NCI-H2081 (cell line): ENCODE data around the gene SCG5.

Experiments used
- DNase-seq, 2 experiments: peaks; one replicate each; lab custom pipeline; 2025; lab: John Stamatoyannopoulos, UW

Gene SCG5

DNA sequence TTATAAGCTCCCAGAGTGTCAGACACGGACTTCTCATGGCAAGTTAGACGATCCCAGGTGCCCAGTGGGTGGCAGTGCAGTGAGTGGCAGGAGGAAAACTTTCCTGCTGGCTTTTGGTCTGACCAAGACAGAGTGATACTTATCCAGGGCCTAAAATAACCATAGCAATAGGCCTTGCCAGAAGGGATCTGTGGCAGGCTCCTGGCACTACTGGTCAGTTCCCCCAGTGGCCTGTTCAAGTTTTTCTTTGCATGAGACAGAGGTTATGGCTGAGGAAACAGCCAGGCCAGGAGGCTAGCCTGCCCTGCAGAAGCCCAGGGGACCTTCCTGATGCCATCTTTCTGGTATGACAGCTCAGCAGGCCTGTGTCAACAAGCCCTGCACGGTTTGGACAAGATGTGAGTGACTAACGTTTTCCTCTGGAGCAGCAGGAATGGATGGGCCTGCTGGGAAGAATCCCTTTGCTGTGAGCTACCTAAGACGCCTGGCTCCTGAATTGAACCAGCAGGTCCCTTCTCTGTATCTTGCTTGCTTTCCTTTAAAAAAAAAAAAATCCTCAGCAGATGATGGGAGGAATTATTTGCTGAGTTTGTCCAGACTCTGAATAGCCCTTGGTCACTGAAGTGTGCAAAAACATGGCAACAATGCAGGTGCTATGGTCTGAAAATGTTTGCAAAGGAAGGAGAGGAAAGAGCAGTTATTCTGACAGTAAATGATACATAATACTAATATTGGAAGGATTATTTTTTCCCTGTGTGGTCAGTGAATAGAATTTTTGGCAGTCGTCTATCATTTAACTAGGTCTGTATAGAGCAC lies 18.0 kb downstream of the SCG5 start:
- DNase-seq, result peak; percentile 36 to 68

GRCh38 chr15:32663671-32664070 lies 22.2 kb downstream of the SCG5 start:
- no peak for DNase-seq

DNA sequence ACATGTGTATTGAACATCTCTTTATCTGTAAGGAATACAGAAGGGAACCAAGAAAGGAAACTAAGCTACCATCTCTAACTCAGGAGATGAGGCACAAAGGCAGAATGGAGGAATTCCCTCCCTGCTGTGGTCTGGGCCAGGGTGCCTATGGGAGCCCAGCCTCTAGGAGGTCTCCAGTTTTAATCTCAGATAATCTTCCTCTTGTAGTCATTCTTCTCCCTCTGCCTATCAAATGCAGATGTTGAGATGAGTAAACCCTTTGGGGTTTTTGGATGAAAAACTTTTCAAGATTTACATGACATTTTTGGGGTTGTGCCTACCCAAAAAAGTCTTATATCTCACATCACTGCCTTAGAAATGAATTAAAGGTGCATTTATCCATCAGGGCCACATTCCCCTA lies 23.3 kb downstream of the SCG5 start:
- DNase-seq, result no peak

- DNase-seq, result no peak
These were observed 25.8 kb downstream of the SCG5 start for GRCh38 chr15:32667321-32667720.

DNA sequence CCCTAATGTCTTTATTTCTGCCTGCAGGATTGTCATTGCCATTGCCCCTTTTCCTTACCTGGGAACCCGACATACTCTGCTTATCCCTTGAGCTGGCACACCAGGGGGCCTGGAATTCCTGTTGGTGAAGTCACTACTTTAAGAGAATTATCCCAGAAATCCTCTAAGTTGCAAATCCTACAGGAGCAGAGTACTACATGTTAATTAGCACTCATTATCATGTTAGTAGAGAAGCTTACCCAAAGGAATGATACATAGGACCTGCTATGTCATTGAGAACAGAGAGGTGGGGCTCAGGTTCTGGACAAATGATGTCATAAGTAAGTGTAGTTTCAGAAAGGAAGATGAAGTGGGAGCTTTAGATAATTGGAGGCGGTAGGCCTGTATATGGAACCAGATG lies 27.4 kb downstream of the SCG5 start:
- no peak for DNase-seq

- peak in 1 of 2 experiments; percentile 21 for DNase-seq
These were observed 28.5 kb downstream of the SCG5 start for GRCh38 chr15:32669896-32670611.

- DNase-seq, result no peak
These were observed 29.1 kb downstream of the SCG5 start for GRCh38 chr15:32670623-32671022.

- DNase-seq, result no peak
These were observed 30.1 kb downstream of the SCG5 start for GRCh38 chr15:32671339-32672325.

- no peak for DNase-seq
These were observed 33.2 kb downstream of the SCG5 start for GRCh38 chr15:32674681-32675080.

DNA sequence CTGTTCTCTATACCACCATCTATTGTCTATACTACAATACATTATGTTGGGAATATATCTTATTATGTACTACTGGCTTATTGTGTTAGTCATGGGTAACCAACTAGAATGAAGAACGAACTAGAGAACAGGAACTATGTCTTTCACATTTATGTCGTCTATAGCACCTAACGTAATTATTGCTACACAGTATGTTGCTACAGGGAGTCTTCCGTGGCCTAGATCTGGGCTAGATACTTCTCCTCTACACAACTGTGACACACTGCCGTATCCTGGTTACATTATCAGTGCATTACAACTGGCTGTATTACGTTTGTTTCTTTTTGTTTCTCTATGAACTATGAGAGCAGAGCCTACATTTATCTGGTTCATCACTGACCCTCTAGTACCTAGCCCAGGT lies 34.0 kb downstream of the SCG5 start:
- no peak for DNase-seq

DNA sequence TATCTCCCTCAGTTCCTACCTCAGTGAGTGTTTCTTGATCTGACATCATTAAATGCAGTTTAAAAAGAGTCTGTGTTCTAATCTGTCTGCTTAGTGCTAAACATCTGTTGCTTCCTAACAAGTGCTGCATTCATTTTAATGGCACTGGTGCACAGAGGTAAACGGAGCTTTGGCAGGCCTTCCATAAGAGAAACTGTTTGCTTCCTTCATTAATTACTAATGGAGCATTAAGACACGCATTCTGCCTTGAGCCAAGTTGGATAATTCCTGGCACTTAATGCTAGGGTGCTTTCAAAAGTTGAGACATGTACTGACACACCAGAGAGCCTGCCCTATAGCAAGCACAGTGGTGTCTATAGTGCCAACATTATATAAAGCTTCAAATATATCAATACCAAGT lies 34.7 kb downstream of the SCG5 start:
- no peak for DNase-seq

GRCh38 chr15:32677238-32677750 lies 35.8 kb downstream of the SCG5 start:
- peak; percentile 6 to 68 for DNase-seq

- no peak for DNase-seq
These were observed 37.8 kb downstream of the SCG5 start for GRCh38 chr15:32679298-32679690.

DNA sequence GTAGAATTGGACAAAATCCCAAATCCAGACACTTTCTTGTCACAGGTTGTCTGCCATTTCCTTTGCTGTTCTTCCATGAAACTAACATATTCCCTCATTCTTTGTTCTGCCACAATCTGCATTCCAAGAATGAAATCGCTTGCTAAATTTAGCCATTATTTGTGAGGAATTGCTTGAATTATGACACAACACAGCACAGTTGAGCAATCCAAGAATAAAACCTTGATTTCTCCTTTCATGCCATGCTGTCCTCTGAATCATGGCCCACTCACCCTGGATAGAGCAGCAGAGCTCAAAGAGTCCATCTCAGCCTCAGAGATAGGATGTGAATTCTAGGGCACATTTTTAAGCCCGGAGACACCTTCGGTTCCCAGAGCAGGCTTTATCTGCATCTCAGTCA lies 41.1 kb downstream of the SCG5 start:
- no peak for DNase-seq

GRCh38 chr15:32682977-32683630 lies 41.6 kb downstream of the SCG5 start:
- no peak for DNase-seq

- no peak for DNase-seq
These were observed 42.5 kb downstream of the SCG5 start for GRCh38 chr15:32683906-32684584.

- DNase-seq, result no peak
These were observed 44.1 kb downstream of the SCG5 start for GRCh38 chr15:32685576-32685975.

DNA sequence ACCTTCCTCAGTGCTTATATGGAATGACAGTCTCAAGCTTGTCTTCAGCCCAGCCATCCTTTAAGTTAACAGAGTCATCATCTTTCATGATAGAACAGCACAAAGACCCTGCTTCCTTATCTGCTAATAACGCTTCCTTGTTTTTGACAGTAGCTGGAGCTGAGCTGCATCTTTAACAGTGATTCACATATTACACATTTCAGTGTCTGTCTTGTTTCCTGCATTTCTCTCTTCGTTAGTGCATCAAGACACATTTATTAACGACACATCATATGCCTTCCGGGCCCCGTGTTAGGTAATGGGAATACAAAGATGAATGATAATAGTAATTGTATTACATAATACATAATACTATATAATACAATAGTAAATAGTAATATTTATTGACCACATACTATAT lies 46.0 kb downstream of the SCG5 start:
- no peak for DNase-seq

DNA sequence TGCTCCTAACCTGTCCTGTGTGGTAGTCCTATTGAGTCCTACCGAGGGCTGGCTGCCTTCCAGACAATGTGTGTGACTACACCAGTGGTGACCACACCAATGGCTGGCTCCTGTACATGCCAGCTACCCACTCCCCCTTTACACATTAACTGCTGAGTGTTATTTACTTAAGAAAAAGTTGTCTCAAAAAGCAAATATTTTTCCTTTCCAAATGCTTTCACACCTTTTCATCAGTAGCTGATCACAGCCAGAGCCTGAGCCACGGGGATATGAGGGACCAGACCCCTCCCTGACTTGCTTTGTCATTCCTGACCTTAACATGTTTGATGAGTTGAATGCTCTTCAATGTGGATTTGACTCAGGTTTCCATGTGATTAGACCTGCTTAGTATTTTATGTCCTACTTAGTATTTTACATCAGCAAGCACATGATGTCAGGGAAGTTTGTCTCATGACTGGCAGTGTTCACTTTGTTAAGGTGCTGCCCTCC lies 46.7 kb downstream of the SCG5 start:
- peak; percentile 69 to 90 for DNase-seq

GRCh38 chr15:32690941-32691688 lies 49.6 kb downstream of the SCG5 start:
- DNase-seq, result no peak
